ENCODE data around the gene MIGA2.
"Not testable (repeated sequence)": the region's sequence is repeated elsewhere in the genome, so short reads cannot be mapped to it uniquely, and the experiment has no call there.

Gene MIGA2

DNA sequence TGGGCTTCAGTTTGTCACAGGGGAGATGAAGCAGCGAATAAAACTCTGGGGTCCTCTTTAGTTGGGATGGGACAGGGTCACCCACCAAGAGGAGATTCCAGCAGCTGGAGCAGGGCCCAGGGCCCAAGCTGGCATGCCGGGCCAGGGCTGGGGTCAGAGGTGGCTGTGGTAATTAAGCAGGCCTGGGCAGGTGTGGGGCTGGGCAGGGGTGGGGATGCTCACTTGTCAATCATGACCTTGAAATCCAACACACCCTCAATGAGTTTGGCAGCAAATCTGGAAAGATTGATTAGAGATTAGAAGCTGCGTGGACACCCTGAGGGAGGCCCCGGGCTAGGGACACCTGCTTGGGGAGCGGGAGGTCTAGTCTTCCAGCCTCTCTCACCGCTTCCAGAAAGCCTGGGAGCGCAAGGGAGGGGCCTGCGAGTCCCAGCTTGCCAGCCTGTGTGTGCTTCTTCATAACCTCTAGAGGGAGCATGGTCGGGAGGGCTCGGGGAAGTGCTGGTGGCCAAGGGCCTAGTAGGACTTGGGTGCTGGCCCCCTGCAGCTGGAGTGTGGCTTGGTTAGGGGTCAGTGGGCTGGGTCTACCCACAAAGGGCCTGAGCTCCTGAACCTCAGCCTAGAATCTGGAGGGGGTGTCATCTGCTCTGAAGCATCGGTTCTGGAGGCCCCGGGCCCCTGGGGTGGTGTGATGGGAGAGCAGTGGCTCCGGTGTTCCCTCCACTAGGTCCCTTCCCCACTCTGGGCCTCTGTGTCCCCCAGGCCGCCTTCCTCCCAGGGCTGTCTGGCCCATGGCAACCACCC lies 66.6 kb downstream of the MIGA2 start:
- peak; percentile 51 for DNase-seq

DNA sequence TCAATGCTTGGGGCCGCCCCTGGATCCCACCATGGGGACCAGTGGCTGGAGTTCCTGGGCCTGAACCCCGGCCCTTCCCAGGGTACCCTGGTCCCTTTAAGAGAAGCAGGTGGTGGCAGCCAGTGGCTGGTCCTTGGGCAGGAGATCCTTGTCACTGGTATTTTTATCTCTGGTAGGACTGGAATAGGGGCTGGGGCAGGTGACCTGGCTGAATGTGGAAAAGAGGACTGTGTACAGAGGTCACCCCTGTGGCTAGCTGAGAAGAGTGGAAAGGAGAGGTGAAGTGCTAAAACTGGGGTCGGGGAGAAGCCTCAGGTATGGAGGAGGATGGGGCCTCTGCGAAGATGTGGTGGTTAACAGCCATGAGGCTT lies 67.2 kb downstream of the MIGA2 start:
- no peak for DNase-seq

DNA sequence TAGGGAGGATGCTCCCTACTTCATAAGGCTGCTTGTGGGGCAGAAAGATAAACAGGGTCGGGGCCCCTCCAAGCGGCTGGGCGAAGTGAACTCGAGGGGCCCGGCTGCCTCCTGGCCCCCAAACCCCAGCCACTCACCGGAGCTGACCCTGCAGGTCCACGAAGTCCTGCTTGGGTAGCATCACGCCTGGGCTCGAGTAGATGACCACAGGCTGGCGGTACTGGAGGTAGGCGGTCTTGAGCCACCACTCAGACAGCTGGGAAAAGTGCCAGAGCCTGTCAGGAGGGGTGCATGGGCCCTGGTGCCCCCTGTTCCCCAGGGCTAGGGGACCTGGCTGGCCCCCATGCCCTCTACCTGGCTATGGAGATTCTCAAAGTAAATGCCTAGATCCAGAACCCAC lies 67.6 kb downstream of the MIGA2 start:
- DNase-seq, result no peak

DNA sequence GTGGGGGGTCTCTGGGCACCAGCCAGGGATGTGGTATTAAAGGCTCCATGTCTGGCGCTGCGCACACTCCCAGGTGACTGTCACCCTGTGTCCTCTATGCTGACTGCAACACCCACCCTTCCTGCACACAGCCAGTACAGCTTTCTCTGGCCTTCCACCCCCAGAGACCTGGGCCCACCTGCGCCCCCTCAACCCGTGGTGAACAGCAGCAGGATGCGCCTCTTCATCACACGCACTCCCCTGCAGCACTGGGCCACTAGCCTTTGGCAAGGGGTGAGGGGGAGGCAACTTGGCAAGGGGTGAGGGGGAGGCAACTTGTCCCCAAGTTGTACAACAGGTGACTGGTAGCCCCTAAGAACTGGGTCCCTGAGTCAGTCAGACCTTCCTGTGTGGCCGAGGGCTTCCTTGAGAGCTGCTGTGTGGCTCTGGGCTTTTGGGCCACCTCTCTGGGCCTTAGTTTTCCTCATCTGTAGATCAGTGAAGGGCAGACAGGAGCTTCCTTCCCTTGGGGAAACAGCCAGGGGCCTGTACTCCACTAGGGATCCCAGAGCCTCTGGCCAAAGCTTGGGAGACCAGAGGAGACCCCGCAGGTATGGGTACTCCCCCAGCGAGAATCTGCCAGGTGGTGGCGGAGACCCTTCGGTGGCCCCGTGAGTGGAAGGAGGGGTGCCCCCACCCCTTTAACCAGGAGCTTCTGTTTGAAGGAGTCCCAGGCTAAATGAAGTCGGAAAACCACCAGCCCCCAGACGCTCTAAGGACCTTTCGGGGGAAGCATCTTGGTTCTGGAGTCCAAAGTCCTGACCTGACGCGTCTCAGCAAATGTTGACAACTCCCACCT lies 69.7 kb downstream of the MIGA2 start:
- no peak for DNase-seq

DNA sequence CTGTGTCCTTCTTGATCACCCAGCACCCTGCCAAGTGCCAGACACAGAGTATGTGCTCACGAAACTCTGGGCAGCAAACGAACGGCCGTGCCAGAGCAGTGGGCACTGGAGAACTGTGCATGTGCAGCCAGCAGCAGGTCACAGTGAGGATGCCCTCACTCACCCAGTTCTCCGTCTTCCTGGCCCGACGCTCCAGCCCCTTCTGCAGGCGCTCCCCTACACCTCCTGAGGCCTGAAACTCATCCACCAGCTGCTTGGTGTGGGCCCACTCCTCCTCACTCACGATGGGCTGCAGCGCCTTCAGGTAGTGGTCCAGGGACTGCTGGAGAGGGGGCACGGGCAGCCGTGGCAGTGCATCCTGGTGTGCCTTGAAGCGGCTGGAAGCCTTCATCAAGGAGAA lies 71.2 kb downstream of the MIGA2 start:
- DNase-seq, result no peak

DNA sequence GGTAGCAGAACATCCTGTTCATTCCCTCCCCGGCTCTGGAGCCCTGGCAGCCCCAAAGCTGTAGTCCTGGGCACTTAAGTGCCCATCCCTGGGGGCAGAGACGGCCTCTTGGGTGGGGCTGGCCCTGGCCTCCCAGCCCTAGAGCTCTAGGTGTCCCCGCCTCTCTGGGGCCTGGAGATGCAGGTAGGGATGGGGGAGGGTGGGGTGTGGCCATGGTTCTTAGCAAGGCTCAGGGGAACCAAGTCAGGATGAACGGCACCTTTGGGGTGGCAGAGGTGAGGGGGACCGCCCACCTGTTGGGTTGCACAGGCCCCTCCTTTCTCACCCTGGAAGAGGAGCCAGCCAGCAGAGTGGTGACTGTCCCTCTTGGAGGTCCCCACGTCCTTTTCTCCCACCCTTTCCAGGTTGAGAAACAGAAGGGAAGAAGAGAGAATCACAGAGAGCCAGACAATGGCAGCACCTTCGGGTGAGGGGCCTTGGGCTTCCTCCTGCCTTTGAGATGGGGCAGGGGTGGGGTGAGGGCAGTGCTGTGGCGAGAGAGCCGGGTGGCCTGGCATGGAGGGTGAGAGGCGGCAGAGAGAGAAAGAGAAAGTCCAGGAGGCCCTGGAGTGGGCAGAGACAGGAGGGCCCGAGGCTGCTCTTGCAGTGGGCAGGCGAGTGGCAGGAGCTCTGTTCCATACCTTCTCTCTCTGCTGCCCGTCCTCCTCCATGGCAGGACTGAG lies 71.8 kb downstream of the MIGA2 start:
- no peak for DNase-seq

DNA sequence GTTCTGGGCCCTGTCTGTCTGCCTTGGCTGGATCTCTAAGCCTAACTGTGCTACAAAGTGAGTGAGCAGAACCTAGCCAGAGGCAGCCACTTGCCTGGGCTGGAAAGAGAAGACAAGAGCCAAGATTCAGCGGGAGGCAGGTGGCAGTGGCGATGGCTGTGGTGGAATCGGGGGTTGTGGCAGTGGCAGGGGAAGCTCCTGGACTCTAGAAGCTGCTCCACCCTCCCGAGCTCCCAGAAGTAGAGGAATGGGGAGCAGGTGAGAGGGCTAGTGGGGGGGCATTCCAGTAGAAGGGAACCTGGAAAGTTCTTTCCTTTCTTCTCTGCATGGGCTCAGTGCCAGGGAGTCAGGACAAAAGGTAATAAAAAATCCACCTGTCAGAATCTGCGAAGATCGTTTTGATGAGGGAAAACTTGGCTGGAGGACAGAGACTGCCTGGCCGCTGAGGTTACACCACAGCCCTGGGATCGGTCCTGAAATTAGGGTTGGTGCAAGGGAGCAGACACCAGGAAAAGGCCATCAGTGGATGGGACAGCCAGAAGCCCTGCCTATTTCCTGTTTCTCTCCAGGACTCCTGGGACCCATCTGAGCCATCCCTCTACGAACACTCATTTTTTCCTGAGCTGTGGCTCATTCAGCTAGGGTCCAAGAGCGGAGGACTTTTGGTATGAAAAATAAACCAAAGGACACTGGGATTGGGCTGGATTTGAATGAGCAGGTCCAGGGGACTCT lies 72.5 kb downstream of the MIGA2 start:
- no peak for DNase-seq

DNA sequence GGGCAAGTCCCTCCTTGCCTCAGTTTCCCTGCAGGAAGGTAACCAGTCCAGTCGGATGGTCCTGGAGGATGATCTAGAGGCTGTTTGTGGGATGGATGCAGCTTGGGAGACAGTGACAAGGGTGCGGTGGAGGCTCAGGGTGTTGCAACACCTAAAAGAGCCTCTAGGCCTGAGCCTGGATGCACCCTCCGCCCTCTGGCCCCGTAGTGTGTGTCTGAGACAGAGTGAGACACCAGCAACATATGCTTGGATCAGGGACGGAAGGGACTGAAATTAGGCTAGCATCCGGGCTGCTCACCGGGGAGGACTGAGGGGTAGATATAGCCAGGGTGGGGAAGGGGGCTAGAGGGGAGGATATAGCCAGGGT lies 73.1 kb downstream of the MIGA2 start:
- DNase-seq, result peak; percentile 75

DNA sequence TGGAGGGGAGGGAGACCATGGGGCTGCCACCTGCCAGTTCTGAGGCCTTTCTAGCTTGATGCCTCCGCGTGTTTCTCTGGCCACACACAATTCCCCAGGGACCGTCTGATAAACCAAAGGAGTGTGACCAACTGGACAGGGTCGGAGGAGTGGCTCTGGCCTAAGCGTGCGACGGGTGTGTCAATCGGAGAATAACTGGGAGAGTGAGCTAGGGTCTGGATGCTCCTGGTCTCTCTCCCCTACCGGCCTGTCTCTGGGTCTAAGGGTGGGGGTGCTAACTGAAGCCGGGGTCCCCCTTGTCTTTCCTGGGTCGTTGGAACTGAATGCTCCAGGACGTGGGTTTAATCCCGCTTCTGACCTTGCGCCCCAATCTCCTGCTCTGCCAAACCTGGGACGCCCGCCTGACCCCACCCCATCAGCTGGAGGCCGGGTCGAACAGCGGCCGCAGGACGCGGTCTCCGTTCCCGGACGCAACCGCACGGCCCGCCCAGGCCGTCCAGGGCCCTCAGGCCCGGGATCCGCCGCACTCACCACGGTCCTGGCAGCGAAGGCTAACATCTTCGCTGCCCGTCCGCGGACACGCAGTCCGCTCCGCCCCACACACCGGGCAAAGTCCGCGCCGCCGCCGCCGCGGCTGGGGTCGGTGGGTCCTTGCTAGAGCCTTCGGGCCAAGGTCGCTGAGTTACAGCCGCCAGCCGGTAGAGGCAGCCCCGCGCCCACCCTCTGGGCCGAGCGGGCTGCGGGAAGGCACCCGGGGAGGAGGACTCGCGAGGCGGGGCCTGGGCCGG lies 73.7 kb downstream of the MIGA2 start:
- DNase-seq, result no peak

DNA sequence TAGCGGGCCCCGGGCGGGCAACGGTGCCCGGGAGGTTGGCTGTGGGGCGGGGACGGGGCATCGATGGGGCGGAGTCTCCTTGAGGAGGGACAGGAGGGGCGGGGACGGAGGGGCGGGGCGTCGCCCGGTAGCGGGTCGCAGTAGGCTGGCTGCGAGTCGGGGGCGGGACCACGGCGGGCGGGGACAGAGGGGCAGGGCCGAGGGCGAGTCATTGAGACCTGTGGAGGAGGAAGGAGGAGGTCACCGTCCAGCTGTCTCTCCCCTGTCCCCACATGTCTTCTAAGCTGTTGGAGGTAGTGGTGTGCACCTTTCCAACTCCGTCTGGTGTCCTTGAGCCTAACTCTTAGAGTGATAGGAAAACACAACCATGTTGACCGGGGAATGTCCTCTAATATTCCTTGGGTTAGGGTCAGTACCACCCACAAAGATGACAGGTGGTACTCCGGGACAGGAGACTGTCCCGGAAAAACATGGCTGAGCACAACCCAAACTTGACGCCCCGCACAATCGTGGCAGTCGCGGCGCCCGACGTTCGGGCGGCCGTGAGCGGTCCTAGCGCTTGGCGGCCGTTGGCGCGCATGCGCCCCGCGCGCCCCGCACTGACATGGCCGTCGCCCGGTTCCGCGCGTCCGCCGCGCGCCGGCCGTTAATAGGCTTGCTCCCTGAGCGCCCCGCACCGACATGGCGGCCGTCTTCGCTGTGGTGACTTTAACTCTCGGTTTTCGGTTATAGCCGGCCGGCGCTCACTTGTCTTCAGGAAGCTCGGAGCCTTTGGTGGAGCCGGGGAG lies 74.5 kb downstream of the MIGA2 start, which contains the start of the genes CRAT and PTPA:
Gene CRAT (minus strand): TSS at position 54 of the 788 bp plus-strand sequence. CDS start 284 bp downstream, outside the sequence.
Gene PTPA (plus strand): TSS at position 676 of the 788 bp plus-strand sequence. CDS start 186 bp downstream, outside the sequence.
- peak; percentile 88 for DNase-seq

DNA sequence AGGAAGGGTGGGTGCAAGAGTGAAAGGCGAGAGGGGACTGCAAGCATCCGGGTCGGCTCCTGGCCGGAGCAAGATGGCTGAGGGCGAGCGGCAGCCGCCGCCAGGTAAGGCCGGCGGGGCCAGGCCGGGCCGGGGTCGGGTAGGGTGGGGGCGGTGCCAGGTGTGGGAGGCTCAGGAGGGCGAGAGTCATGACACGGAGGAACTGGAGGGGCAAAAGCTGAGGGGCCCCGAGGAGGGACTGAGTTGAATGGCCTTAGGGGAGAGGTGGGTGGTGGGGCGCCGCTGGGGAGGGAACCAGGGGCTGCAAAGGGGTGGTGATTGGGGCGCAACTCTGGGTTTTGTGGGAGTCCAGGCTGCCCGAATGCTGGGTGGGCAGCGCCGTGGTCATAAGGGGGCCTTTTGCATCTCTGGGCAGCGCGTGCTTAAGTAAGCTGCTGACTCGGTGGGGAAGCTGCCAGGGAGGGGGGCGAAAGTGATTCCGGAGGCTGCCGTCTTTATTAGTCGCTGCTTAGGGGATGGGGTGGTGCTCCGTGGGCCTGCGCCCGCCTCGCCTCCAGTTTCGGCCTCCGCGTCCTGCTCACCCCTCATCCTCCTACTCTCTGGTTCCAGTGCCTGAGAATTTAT lies 75.2 kb downstream of the MIGA2 start:
- DNase-seq, result no peak

DNA sequence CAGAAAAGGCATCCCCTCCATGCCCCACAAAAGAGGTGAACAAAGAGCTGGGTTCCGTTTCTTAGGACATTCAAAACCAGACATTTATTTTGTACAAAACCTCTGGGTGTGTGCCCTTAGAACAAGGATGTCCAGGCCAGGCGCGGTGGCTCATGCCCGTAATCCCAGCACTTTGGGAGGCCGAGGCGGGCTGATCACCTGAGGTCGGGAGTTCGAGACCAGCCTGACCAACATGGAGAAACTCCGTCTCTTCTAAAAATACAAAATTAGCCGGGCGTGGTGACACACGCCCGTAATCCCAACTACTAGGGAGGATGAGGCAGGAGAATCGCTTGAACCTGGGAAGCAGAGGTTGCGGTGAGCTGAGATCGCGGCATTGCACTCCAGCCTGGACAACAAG lies 76.1 kb downstream of the MIGA2 start:
- DNase-seq, result not testable (repeated sequence)

DNA sequence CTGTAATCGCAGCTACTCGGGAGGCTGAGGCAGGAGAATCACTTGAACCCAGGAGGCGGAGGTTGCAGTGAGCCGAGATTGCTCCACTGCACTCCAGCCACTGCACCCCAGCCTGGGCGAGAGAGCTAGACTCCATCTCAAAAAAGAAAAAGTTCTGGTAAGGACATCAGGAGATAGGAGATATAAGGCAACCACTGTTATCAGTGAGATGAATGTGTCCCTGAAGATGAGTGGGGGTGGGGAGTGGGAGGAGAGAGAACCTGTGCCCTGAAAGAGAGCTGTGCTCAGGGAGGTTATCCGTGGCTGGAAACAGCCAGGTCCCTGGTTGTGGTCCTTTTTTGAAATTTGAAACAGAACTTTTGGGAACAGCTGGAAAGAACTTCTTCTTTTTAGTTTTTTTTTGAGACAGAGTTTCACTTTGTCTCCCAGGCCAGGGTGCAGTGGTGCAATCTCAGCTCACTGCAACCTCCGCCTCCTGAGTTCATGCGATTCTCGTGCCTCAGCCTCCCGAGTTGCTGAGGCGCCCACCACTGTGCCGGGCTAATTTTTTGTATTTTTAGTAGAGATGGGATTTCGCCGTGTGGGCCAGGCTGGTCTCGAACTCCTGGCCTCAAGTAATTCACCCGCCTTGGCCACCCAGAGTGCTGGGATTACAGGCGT lies 77.3 kb downstream of the MIGA2 start:
- peak; percentile 85 for DNase-seq

DNA sequence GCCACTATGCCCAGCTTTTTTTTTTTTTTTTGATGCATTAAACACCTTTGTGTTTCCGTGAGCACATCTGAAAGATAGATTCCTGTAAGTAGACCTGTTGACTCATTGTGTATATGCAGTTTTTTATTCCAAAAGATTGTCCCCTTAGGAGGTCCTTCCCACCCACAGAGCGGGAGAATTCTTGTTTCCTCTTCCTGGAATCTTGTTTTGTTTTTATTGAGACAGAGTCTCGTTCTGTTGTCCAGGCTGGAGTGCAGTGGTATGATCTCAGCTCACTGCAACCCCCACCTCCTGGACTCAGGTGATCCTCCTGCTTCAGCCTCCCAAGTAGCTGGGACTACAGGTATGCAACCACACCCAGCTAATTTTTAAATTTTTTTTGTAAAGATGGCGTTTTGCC lies 82.4 kb downstream of the MIGA2 start:
- DNase-seq, result no peak

DNA sequence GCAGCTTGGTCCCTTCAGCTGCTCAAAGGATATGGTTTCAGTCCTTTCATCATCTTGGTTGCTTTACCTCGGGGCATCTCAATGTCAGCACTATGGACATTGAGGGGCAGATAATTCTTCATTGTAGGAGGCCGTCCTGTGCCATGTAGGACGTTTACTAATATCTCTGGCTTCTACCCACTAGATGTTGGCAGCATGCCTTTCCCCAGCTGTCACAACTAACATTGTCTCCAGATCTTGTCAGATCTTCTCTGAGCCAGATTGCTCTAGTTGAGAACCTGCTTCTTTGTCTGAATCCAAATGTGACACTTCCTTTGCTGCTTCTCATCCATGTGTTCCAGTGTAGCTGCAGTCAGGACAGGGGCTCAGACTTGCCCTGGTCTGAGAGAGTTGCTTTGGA lies 85.1 kb downstream of the MIGA2 start:
- no peak for DNase-seq

All from MV-4-11 (cell line).